K562 (cell line): ENCODE data around the gene SMC6. TPM values are rescaled to one million over a fixed set of nuclear protein-coding genes. Genes with fewer than 3 reads are reported as not detected.

Source experiments
- ATAC-seq: fragments of 200-7000 bp; cut with Tn5 transposase; 3 replicates; pipeline ENCODE4 v1.9.1; 2020; ENCODE audit warnings: moderate library complexity
- BruUV-seq: library from RNA; stranded (reverse); fragments of 400-500 nt; replicated peaks from 2 replicates; lab custom pipeline; 2021; lab: Mats Ljungman, UMichigan
- CTCF ChIA-PET: fragments of 300-600 bp; formaldehyde crosslinking; extraction: SDS; loops from one replicate; lab custom pipeline; 2021; ENCODE audit warnings: low intra/inter-chr PET ratio; lab: Yijun Ruan, JAX
- POLR2A ChIA-PET: fragments of 300-600, 350-650 bp; sonication (Branson Sonifier 250); formaldehyde crosslinking; extraction: SDS; loops from one replicate; lab custom pipeline; 2021; ENCODE audit warnings: antibody characterized with exemption, inconsistent platforms; lab: Yijun Ruan, JAX
- DNase-seq, 4 experiments: peaks; one replicate each; pipeline versions ENCODE4 v3.0.0 to v3.0.0-alpha.2; 2011 to 2018; ENCODE audit warnings: low spot score in 3 of 4, mixed read lengths in 3 of 4; ENCODE audit errors: extremely low read depth in 1 of 4
- FAIRE-seq: peaks from 2 replicates; lab custom pipeline; 2011; peaks lifted over from hg19 to GRCh38; lab: Jason Lieb, UNC
- H2AFZ ChIP-seq: 2 replicates; pipeline ENCODE4 v1.6.0; 2011; ENCODE audit warnings: low read depth, low read length, control low read depth, inconsistent platforms
- H3K27ac ChIP-seq: fragments of 200-600 bp; 3 replicates; pipeline ENCODE4 v1.8.0; 2011; ENCODE audit warnings: low read depth, mild to moderate bottlenecking, control low read depth, inconsistent platforms, low read length, moderate library complexity, mixed read lengths; ENCODE audit errors: extremely low read depth
- H3K27me3 ChIP-seq, 2 experiments: fragments of 300-600 bp in 1 of 2; 2 replicates in 1 of 2; 3 replicates in 1 of 2; pipeline versions ENCODE4 v1.6.0 to v1.8.0; 2011; ENCODE audit warnings: inconsistent platforms in 2 of 2, low read length in 2 of 2, mild to moderate bottlenecking in 1 of 2, mixed read lengths in 1 of 2, moderate library complexity in 1 of 2; ENCODE audit not compliant: control insufficient read depth in 2 of 2, insufficient read depth in 2 of 2
- H3K36me3 ChIP-seq: fragments of 300-600 bp; 3 replicates; pipeline ENCODE4 v1.8.0; 2011; ENCODE audit warnings: mild to moderate bottlenecking, low read length, inconsistent platforms; ENCODE audit not compliant: control insufficient read depth, insufficient read depth
- H3K4me1 ChIP-seq, 2 experiments: fragments of 200-600 bp in 1 of 2; replicated peaks in 1 of 2; 2 replicates in 1 of 2; 3 replicates in 1 of 2; pipeline versions ENCODE4 v1.5.1 to v1.8.0; 2011; ENCODE audit warnings: inconsistent platforms in 2 of 2, low read length in 2 of 2, mild to moderate bottlenecking in 1 of 2, mixed read lengths in 1 of 2, moderate library complexity in 1 of 2; ENCODE audit not compliant: control insufficient read depth in 2 of 2, insufficient read depth in 2 of 2
- H3K4me2 ChIP-seq: 2 replicates; pipeline ENCODE4 v1.6.1; 2011; ENCODE audit warnings: low read length, control low read depth, inconsistent platforms, mixed read lengths; ENCODE audit not compliant: insufficient read depth
- H3K4me3 ChIP-seq: fragments of 200-600 bp; sonication (generic), shearing (Covaris generic); 2 replicates; pipeline ENCODE4 v1.5.1; 2016; ENCODE audit warnings: control low read depth, inconsistent platforms
- H3K79me2 ChIP-seq: fragments of 200-600 bp; 3 replicates; pipeline ENCODE4 v1.8.0; 2011; ENCODE audit warnings: low read length, inconsistent platforms; ENCODE audit not compliant: control insufficient read depth, insufficient read depth
- H3K9ac ChIP-seq, 2 experiments: 2 replicates each; pipeline versions ENCODE4 v1.6.0 to v1.6.1; 2011; ENCODE audit warnings: low read depth in 2 of 2, low read length in 2 of 2, control low read depth in 1 of 2, inconsistent platforms in 1 of 2, mild to moderate bottlenecking in 1 of 2, mixed read lengths in 1 of 2; ENCODE audit not compliant: insufficient read depth in 1 of 2
- H3K9me1 ChIP-seq: one replicate; pipeline ENCODE4 v1.6.0; 2011; ENCODE audit warnings: inconsistent platforms, mild to moderate bottlenecking, low read length, moderate library complexity; ENCODE audit not compliant: control insufficient read depth, insufficient read depth
- H3K9me3 ChIP-seq: replicated peaks from 2 replicates; pipeline ENCODE4 v1.5.1; 2011; ENCODE audit warnings: low read depth, low read length, inconsistent platforms; ENCODE audit not compliant: control insufficient read depth, insufficient read depth
- H4K20me1 ChIP-seq: replicated peaks from 2 replicates; pipeline ENCODE4 v1.6.1; 2011; ENCODE audit warnings: low read length, inconsistent platforms, mixed read lengths; ENCODE audit not compliant: control insufficient read depth, insufficient read depth
- C11orf30 ChIP-seq: fragments of 450-650 bp; IDR thresholded peaks from 2 replicates; pipeline ENCODE4 v1.6.1; 2016; ENCODE audit warnings: low read depth, mild to moderate bottlenecking
- CC2D1A ChIP-seq: fragments of 450-650 bp; IDR thresholded peaks from 2 replicates; pipeline ENCODE4 v1.6.1; 2017; ENCODE audit warnings: mild to moderate bottlenecking
- CTCF ChIP-seq, 3 experiments: IDR thresholded peaks in 2 of 3; conservative IDR thresholded peaks in 1 of 3; 2 replicates each; pipeline ENCODE4 v1.5.1; 2011 to 2012; ENCODE audit warnings: low read length in 3 of 3, mild to moderate bottlenecking in 3 of 3, control low read depth in 2 of 3, improper control_type of control experiment in 1 of 3, inconsistent platforms in 1 of 3, low read depth in 1 of 3, mixed read lengths in 1 of 3, moderate library complexity in 1 of 3; ENCODE audit not compliant: insufficient read depth in 2 of 3
- GATAD2A ChIP-seq: fragments of 450-650 bp; IDR thresholded peaks from 2 replicates; pipeline ENCODE4 v1.6.1; 2017
- MYNN ChIP-seq, 2 experiments: sonication (generic); formaldehyde crosslinking in 1 of 2; IDR thresholded peaks; 2 replicates each; pipeline versions ENCODE4 v1.5.0 to v1.6.1; 2016 to 2020; ENCODE audit warnings: antibody characterized with exemption in 1 of 2, missing genetic modification reagents in 1 of 2
- PCBP1 ChIP-seq: fragments of 200-400 bp; formaldehyde crosslinking; IDR thresholded peaks from 2 replicates; pipeline ENCODE4 v1.6.1; 2018; ENCODE audit warnings: mild to moderate bottlenecking, low read depth, low read length; ENCODE audit not compliant: poor library complexity, severe bottlenecking
- TARDBP ChIP-seq: fragments of 450-650 bp; IDR thresholded peaks from 2 replicates; pipeline ENCODE4 v1.6.1; 2016
- ZBTB9 ChIP-seq: fragments of 450-650 bp; formaldehyde crosslinking; IDR thresholded peaks from 2 replicates; pipeline ENCODE4 v1.4.0; 2020; ENCODE audit warnings: mild to moderate bottlenecking, moderate library complexity
- ZNF586 ChIP-seq: fragments of 450-650 bp; formaldehyde crosslinking; conservative IDR thresholded peaks from 2 replicates; pipeline ENCODE4 v1.4.0; 2020; ENCODE audit warnings: mild to moderate bottlenecking, moderate library complexity
- WGBS: fragments of 100-300 bp; shearing (Covaris generic); methylation state at CpG from one replicate; pipeline ENCODE4 v1.1.6; 2016; ENCODE audit warnings: low coverage, mixed read lengths; ENCODE audit not compliant: insufficient coverage; ENCODE audit errors: missing lambda C conversion rate; 5-methylcytosine and 5-hydroxymethylcytosine counted together
- in situ Hi-C: fragments of 300-500 bp; cut with MboI; formaldehyde crosslinking; loops from 4 replicates; pipeline ENCODE4 v1.15.0; 2018; ENCODE audit warnings: inconsistent platforms, mixed read lengths
- intact Hi-C: fragments of 100-400 bp; cut with micrococcal nuclease; formaldehyde crosslinking; loops from 2 replicates; pipeline ENCODE4 v1.14.2; 2022
- polyA plus RNA-seq, 8 experiments: library from polyadenylated mRNA; depleted of rRNA in 4 of 8; stranded (reverse) in 5 of 8; unstranded in 3 of 8; fragments of >200 nt; fragmentation: Nextera tagmentation in 2 of 8; fragmentation: Illumina TruSeq in 1 of 8; extraction: Ambion mirVana in 2 of 8; extraction: Trizol in 1 of 8; gene quantifications; 2 replicates each; pipeline versions ENCODE4 v1.2.1 to v1.2.3, GENCODE V29; 2011 to 2014; ENCODE audit warnings: inconsistent platforms in 1 of 8, missing spikeins in 1 of 8
- total RNA-seq, 7 experiments: library from RNA; depleted of rRNA in 6 of 7; stranded (reverse); fragments of >200 nt in 6 of 7; fragmentation: Illumina TruSeq in 2 of 7; extraction: Trizol in 2 of 7; gene quantifications; 2 replicates each; pipeline versions ENCODE4 v1.2.1 to v1.2.3, GENCODE V29; 2011 to 2021; ENCODE audit warnings: low replicate concordance in 1 of 7

Gene SMC6
- total and polyA plus RNA-seq, 9 of the 15 experiments (the other 6 are each of a cell fraction or from before 2014, with no cell fraction given) = 14.2 to 75.9 (median 47.7) TPM

- in situ Hi-C loops (no loop called here), intact Hi-C loops (no loop called here)
- CTCF ChIA-PET = no interaction called here
- no peaks in the 10 kb centered on the region for H3K9me1 ChIP-seq
- 0 out of 2 replicates have a peak, but pooled peaks have one; percentile 13 for TF ChIP-seq C11orf30
- no peak for TF ChIP-seq ZNF586 (CRISPR knock-in tag)
- peaks cover 6 to 7% of the 10 kb centered on the region in 2 experiments; a peak in 2 of 5 replicates for H3K4me1 ChIP-seq
- no peaks in the 10 kb centered on the region for H3K36me3 ChIP-seq
- FAIRE-seq = no peak
- H3K4me2 ChIP-seq = no peak overlapping the region
- H3K9ac ChIP-seq = 0 out of 4 replicates have a peak overlapping the region, but pooled peaks of 1 of the 2 experiments have one; percentile 0
- H3K4me3 ChIP-seq = no peak overlapping the region
- WGBS = 15% methylated on average over 8 of the region's 8 CpGs
- no peak overlapping the region; the same call in 2 of the 3 replicates for H3K27ac ChIP-seq
- no peak for DNase-seq
- H4K20me1 ChIP-seq = no peaks in the 10 kb centered on the region
- POLR2A ChIA-PET = interaction anchor here (0.7 kb wide), 1 partner anchor 9 kb away, joined by 7 read pairs; no protein-coding TSS in a partner anchor
- no peaks in the 10 kb centered on the region for H3K9me3 ChIP-seq
- ATAC-seq = peak; percentile 44
- BruUV-seq = no TSS peak
- H3K27me3 ChIP-seq = no peaks in the 10 kb centered on the region
- H3K79me2 ChIP-seq = no peaks in the 10 kb centered on the region
- H2AFZ ChIP-seq = no peak overlapping the region
These were observed 116.3 kb downstream of the SMC6 start for GRCh38 chr2:17637131-17637906.

GRCh38 chr2:17636257-17636656 is 117.4 kb downstream of the SMC6 start:
- FAIRE-seq = no peak
- no TSS peak for BruUV-seq
- Histone ChIP-seq H3K9me3 (no peaks in the 10 kb centered on the region), H2AFZ (no peak overlapping the region), H3K36me3 (no peaks in the 10 kb centered on the region), H3K9me1 (no peaks in the 10 kb centered on the region), H3K4me3 (no peak overlapping the region), H4K20me1 (no peaks in the 10 kb centered on the region), H3K79me2 (no peaks in the 10 kb centered on the region), H3K27me3 (no peaks in the 10 kb centered on the region)
- in situ Hi-C loops = no loop called here
- POLR2A ChIA-PET = no interaction called here
- TF ChIP-seq TARDBP (no peak), GATAD2A (no peak), CC2D1A (no peak), PCBP1 (no peak), MYNN (IDR thresholded peaks at IDR 0.05) (no peak), MYNN (CRISPR knock-in tag; IDR thresholded peaks at IDR 0.05) (no peak), ZBTB9 (CRISPR knock-in tag) (no peak), CTCF (IDR thresholded peaks at IDR 0.05 in 2 of 3, conservative IDR thresholded peaks at IDR 0.05 in 1 of 3; ENCODE audit: insufficient read depth in 2 of 3, low read depth in 1 of 3, low read length in 3 of 3) (no peak)
- TF ChIP-seq, all 486 proteins: peak for 0
- Histone ChIP-seq H3K27ac (no peak overlapping the region), H3K4me2 (no peak overlapping the region), H3K4me1 (peaks cover 6 to 7% of the 10 kb centered on the region in 2 experiments; a peak in 2 of 5 replicates), H3K9ac (no peak overlapping the region)
- ATAC-seq (no peak), DNase-seq (no peak)
- intact Hi-C loops = no loop called here
- WGBS = 28% methylated on average over 3 of the region's 3 CpGs
- CTCF ChIA-PET = no interaction called here
